Measurements from ENCODE around the gene MED17.

- TF ChIP-seq CTCF (IDR thresholded peaks at IDR 0.05; ENCODE audit: low read length) (no peak), EZH2 (optimal IDR thresholded peaks at IDR 0.05; ENCODE audit: low read depth, low read length) (no peak)
Measured at GRCh38 chr11:93842034-93842433, 58.0 kb downstream of the MED17 start.

All from MM.1S (cell line).